Measurements from ENCODE around the gene PNMA5.
"Not testable (repeated sequence)": the region's sequence is repeated elsewhere in the genome, so short reads cannot be mapped to it uniquely, and the experiment has no call there.

PNMA5 gene

GRCh38 chrX:152993933-152994332 lies at the start of gene PNMA5:
Gene PNMA5, minus strand, starts transcription at chrX:152994116. Its CDS starts 2,518 bp downstream, at chrX:152991598.
- no peak for DNase-seq
- in situ Hi-C loops (cut with HindIII; ENCODE audit: low pct_ligation_motif_present, low pct_unique_long_range_greater_than_20kb, low sequenced_read_pairs), result no loop called here

GRCh38 chrX:153032397-153033118 lies 38.6 kb upstream of the PNMA5 start:
- in situ Hi-C loops (cut with HindIII; ENCODE audit: low pct_ligation_motif_present, low pct_unique_long_range_greater_than_20kb, low sequenced_read_pairs), result no loop called here
- DNase-seq, result peak; percentile 36

DNA sequence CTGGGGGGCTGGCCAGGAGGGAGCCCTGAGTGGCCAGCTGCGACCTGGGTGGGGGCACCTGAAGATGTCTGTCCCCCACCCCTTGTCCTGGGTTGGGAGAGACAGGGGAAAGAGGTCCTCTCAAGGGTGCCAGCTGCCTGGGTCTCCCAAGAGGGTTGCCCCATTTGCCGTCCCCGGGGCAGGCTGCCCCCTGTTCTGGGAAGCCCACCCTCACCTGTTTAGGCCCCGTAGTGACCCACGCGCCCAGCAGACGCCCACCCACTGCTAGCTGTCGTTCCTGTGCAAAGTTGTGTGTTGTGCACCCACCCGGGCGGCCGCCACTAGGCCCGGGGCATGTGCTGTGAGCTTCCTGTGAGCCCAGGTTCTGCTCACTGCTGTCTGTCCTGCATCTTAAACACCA lies 36.9 kb upstream of the PNMA5 start:
- no peak for DNase-seq
- in situ Hi-C loops (cut with HindIII; ENCODE audit: low pct_ligation_motif_present, low pct_unique_long_range_greater_than_20kb, low sequenced_read_pairs), result no loop called here

GRCh38 chrX:153029875-153030274 lies 36.0 kb upstream of the PNMA5 start:
- DNase-seq, result no peak
- in situ Hi-C loops (cut with HindIII; ENCODE audit: low pct_ligation_motif_present, low pct_unique_long_range_greater_than_20kb, low sequenced_read_pairs), result no loop called here

GRCh38 chrX:153029162-153029561 lies 35.2 kb upstream of the PNMA5 start:
- in situ Hi-C loops (cut with HindIII; ENCODE audit: low pct_ligation_motif_present, low pct_unique_long_range_greater_than_20kb, low sequenced_read_pairs), result no loop called here
- DNase-seq, result no peak

- DNase-seq; in situ Hi-C loops (cut with HindIII; ENCODE audit: low pct_ligation_motif_present, low pct_unique_long_range_greater_than_20kb, low sequenced_read_pairs): not testable (repeated sequence)
These were observed 34.6 kb upstream of the PNMA5 start for GRCh38 chrX:153028487-153028886.

DNA sequence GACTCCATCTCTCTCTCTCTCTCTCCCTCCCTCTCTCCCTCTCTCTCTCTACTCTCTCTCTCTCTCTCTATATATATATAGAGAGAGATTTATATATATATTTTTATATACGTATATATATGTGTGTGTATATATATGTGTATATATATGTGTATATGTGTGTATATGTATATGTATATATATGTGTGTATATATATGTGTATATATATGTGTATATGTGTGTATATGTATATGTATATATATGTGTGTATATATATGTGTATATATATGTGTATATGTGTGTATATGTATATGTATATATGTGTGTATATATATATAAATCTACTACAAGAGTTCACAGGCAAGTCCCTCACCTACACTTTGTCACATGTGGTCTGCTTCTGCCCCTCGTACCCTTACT lies 32.6 kb upstream of the PNMA5 start:
- DNase-seq; in situ Hi-C loops (cut with HindIII; ENCODE audit: low pct_ligation_motif_present, low pct_unique_long_range_greater_than_20kb, low sequenced_read_pairs): not testable (repeated sequence)

DNA sequence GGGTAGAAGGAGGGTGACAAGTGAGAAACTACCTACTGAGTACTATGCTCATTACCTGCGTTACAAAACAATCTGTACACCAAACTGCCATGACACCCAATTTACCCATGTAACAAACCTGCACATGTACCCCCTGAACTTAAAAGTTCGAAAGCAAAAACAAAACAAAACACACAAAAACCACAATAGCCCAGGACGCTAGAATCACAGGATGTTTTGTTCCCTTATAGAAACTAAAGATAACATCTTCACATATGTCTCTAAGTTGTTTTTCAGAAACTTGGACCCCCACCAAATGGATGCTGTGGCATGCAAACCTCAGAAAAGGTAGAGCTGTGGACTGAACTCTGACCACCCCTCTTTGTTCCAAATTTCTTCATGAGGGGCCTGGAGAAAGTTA lies 25.2 kb upstream of the PNMA5 start:
- in situ Hi-C loops (cut with HindIII; ENCODE audit: low pct_ligation_motif_present, low pct_unique_long_range_greater_than_20kb, low sequenced_read_pairs), result no loop called here
- DNase-seq, result no peak

DNA sequence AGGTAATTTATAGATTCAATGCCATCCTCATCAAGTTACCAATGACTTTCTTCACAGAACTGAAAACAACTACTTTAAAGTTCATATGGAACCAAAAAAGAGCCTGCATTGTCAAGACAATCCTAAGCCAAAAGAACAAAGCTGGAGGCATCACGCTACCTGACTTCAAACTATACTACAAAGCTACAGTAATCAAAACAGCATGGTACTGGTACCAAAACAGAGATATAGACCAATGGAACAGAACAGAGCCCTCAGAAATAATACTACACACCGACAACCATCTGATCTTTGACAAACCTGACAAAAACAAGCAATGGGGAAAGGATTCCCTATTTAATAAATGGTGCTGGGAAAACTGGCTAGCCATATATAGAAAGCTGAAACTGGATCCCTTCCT lies 23.3 kb upstream of the PNMA5 start:
- in situ Hi-C loops (cut with HindIII; ENCODE audit: low pct_ligation_motif_present, low pct_unique_long_range_greater_than_20kb, low sequenced_read_pairs); DNase-seq: not testable (repeated sequence)

DNA sequence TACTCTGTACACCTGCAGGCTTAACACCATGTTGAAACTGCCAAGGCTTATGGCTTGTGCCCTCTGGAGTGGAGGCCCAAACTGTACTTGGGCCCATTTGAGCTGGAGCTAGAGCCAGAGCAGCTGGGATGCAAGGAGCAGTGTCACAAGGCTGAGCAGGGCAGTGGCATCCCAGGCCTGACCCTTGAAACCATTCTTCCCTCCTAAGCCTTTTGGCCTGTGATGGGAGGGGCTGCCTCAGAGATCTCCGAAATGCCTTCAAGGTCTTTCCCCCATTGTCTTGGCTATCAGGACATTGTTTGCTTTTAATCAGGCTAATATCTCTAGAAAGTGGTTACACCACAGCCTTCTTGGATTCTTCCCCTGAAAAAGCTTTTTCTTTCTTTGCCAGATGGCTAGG lies 10.9 kb upstream of the PNMA5 start:
- DNase-seq, result no peak
- in situ Hi-C loops (cut with HindIII; ENCODE audit: low pct_ligation_motif_present, low pct_unique_long_range_greater_than_20kb, low sequenced_read_pairs), result no loop called here

- in situ Hi-C loops (cut with HindIII; ENCODE audit: low pct_ligation_motif_present, low pct_unique_long_range_greater_than_20kb, low sequenced_read_pairs), result no loop called here
These were observed 10.1 kb upstream of the PNMA5 start for GRCh38 chrX:153003981-153004380.

DNA sequence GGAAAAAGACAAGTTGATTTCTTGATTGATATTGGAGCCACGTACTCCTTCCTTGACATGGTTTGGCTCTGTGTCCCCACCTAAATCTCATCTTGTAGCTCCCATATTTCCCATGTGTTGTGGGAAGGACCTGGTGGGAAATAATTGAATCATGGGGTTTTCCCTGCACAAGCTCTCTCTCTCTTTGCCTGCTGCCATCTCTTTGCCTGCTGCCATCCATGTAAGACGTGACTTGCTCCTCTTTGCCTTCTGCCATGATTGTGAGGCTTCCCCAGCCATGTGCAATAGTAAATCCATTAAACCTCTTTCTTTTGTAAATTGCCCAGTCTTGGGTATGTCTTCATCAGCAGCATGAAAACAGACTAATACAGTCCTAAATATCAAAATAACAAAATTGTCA lies 8.3 kb upstream of the PNMA5 start:
- DNase-seq; in situ Hi-C loops (cut with HindIII; ENCODE audit: low pct_ligation_motif_present, low pct_unique_long_range_greater_than_20kb, low sequenced_read_pairs): not testable (repeated sequence)

More at GRCh38 chrX:153003981-153004380, 10.1 kb upstream of the PNMA5 start:
- DNase-seq, result no peak

DNA sequence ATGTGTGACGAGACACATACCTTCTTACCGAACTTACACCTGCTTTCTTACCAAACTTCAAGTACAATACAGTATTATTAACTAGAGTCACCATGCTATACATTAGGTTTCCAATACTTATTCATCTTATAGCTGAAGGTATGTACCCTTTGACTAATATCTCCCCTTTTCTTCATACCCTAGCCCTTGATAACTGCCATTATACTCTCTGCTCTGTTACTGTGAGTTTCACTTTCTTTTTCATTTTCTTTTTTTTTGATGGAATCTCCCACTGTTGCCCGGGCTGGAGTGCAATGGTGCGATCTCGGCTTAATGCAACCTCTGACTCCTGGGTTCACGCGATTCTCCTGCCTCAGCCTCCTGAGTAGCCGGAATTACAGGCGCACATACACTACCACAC lies 3.4 kb upstream of the PNMA5 start:
- in situ Hi-C loops (cut with HindIII; ENCODE audit: low pct_ligation_motif_present, low pct_unique_long_range_greater_than_20kb, low sequenced_read_pairs), result no loop called here
- no peak for DNase-seq

- no peak for DNase-seq
- in situ Hi-C loops (cut with HindIII; ENCODE audit: low pct_ligation_motif_present, low pct_unique_long_range_greater_than_20kb, low sequenced_read_pairs), result no loop called here
These were observed 1.8 kb downstream of the PNMA5 start for GRCh38 chrX:152992115-152992514.

DNA sequence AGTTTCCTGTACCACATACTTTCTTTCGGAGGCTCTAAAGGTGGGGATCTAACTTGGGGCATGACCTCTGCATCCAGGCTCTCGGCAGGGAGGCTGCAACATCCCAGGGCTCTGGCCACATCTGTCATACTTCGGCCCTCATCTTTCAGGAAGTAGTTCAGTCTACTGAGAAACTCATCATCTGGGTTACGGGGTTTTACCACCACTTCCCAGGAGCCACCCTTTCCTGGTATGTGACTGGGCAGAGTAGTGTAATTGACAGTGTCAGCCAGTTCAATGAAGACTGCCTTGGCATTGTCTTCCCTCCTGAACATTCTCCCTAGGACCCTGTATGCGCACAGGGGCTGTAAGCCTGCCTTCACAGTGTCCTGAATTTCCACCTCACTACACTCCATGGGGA lies 2.8 kb downstream of the PNMA5 start:
- DNase-seq, result no peak
- in situ Hi-C loops (cut with HindIII; ENCODE audit: low pct_ligation_motif_present, low pct_unique_long_range_greater_than_20kb, low sequenced_read_pairs), result no loop called here

- in situ Hi-C loops (cut with HindIII; ENCODE audit: low pct_ligation_motif_present, low pct_unique_long_range_greater_than_20kb, low sequenced_read_pairs), result no loop called here
- DNase-seq, result no peak
These were observed 4.6 kb downstream of the PNMA5 start for GRCh38 chrX:152989292-152989658.

GRCh38 chrX:152988536-152989291 lies 5.2 kb downstream of the PNMA5 start:
- in situ Hi-C loops (cut with HindIII; ENCODE audit: low pct_ligation_motif_present, low pct_unique_long_range_greater_than_20kb, low sequenced_read_pairs), result no loop called here
- DNase-seq, result no peak

DNA sequence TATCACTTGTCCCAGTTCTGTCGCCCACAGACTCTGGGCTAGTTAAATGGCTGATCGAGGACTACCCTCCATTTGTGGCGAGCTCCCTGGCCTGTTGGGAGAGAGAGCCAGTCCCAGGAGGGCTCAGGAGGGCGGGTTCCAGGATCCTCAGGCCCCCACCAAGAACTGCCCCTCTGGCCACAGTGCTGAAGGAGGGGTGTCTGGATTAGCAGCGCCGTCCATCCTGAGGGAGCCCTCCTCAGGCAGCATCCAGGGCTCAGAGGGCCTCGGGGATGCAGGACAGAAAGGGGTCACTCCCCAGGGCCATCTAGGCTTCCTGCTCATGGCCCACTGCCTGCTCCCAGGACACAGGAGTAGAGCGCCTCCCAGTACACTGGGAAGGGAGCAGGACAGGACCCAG lies 6.1 kb downstream of the PNMA5 start:
- no peak for DNase-seq
- in situ Hi-C loops (cut with HindIII; ENCODE audit: low pct_ligation_motif_present, low pct_unique_long_range_greater_than_20kb, low sequenced_read_pairs), result no loop called here

DNA sequence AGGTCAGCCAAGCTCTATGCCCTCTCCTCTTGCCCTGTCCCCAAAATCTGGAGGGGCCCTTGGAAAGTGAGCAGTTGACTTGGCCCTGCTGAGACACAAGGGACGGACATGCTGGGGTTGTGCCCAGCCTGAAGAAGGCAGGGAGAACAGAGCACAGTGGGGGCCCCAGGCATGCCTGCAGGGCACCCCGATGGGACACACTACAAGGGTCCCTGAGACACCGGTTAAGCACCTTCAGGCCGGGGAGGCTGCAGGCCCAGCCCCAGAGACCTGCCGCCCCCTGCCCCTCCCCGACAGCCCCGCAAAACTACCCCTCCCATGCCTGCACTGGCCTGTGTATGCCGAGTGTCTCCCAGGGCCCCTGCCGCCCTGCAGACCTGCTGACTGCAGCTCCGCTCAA lies 6.8 kb downstream of the PNMA5 start:
- in situ Hi-C loops (cut with HindIII; ENCODE audit: low pct_ligation_motif_present, low pct_unique_long_range_greater_than_20kb, low sequenced_read_pairs); DNase-seq: not testable (repeated sequence)

- in situ Hi-C loops (cut with HindIII; ENCODE audit: low pct_ligation_motif_present, low pct_unique_long_range_greater_than_20kb, low sequenced_read_pairs); DNase-seq: not testable (repeated sequence)
These were observed 8.5 kb downstream of the PNMA5 start for GRCh38 chrX:152985383-152985782.

Data from ACHN (cell line).